Neuron (in vitro differentiated cells): ENCODE measurements around the gene GNAL.

Experiments used
- H2AFZ ChIP-seq: one replicate; pipeline ENCODE4 v1.6.1; 2013; ENCODE audit warnings: low read depth, mild to moderate bottlenecking, inconsistent platforms, low read length, moderate library complexity
- H3K27me3 ChIP-seq: one replicate; pipeline ENCODE4 v1.6.1; 2013; ENCODE audit warnings: low read length; ENCODE audit not compliant: insufficient read depth
- H3K36me3 ChIP-seq: one replicate; pipeline ENCODE4 v1.6.1; 2013; ENCODE audit warnings: low read length; ENCODE audit not compliant: insufficient read depth
- H3K4me1 ChIP-seq: one replicate; pipeline ENCODE4 v1.6.1; 2013; ENCODE audit warnings: low read length; ENCODE audit not compliant: insufficient read depth
- H3K4me3 ChIP-seq: 2 replicates; pipeline ENCODE4 v1.5.1; 2013; ENCODE audit warnings: mild to moderate bottlenecking, low read length, moderate library complexity
- H3K9me3 ChIP-seq: one replicate; pipeline ENCODE4 v1.6.1; 2013; ENCODE audit warnings: low read length

Gene GNAL

GRCh38 chr18:11817229-11817628 is 128.2 kb downstream of the GNAL start:
- Histone ChIP-seq H3K27me3 (no peaks in the 10 kb centered on the region), H3K4me3 (no peak overlapping the region), H2AFZ (no peak overlapping the region), H3K36me3 (no peaks in the 10 kb centered on the region), H3K4me1 (no peaks in the 10 kb centered on the region), H3K9me3 (no peaks in the 10 kb centered on the region)

GRCh38 chr18:11818486-11819203 is 129.6 kb downstream of the GNAL start:
- H3K27me3 ChIP-seq = no peaks in the 10 kb centered on the region
- H2AFZ ChIP-seq = no peak overlapping the region
- no peaks in the 10 kb centered on the region for H3K36me3 ChIP-seq
- H3K4me1 ChIP-seq = peaks cover 2% of the 10 kb centered on the region
- H3K4me3 ChIP-seq = no peak overlapping the region
- H3K9me3 ChIP-seq = no peaks in the 10 kb centered on the region

- Histone ChIP-seq H3K27me3 (no peaks in the 10 kb centered on the region), H3K4me3 (no peak overlapping the region), H3K9me3 (no peaks in the 10 kb centered on the region), H3K36me3 (no peaks in the 10 kb centered on the region), H2AFZ (no peak overlapping the region), H3K4me1 (peaks cover 3% of the 10 kb centered on the region)
Observed at GRCh38 chr18:11819938-11820337, 130.9 kb downstream of the GNAL start.

- Histone ChIP-seq H3K4me3 (no peak overlapping the region), H2AFZ (no peak overlapping the region), H3K27me3 (no peaks in the 10 kb centered on the region), H3K9me3 (no peaks in the 10 kb centered on the region), H3K4me1 (peaks cover 3% of the 10 kb centered on the region), H3K36me3 (no peaks in the 10 kb centered on the region)
Observed at GRCh38 chr18:11820697-11821096, 131.6 kb downstream of the GNAL start.

- H3K27me3 ChIP-seq = no peaks in the 10 kb centered on the region
- no peak overlapping the region for H3K4me3 ChIP-seq
- H2AFZ ChIP-seq = no peak overlapping the region
- no peaks in the 10 kb centered on the region for H3K36me3 ChIP-seq
- H3K9me3 ChIP-seq = no peaks in the 10 kb centered on the region
- peaks cover 3% of the 10 kb centered on the region for H3K4me1 ChIP-seq
Observed at GRCh38 chr18:11821208-11821607, 132.1 kb downstream of the GNAL start.

- no peaks in the 10 kb centered on the region for H3K36me3 ChIP-seq
- no peak overlapping the region for H3K4me3 ChIP-seq
- no peaks in the 10 kb centered on the region for H3K9me3 ChIP-seq
- no peak overlapping the region for H2AFZ ChIP-seq
- H3K27me3 ChIP-seq = no peaks in the 10 kb centered on the region
- H3K4me1 ChIP-seq = peaks cover 3% of the 10 kb centered on the region
Observed at GRCh38 chr18:11821643-11822237, 132.7 kb downstream of the GNAL start.

- no peak overlapping the region for H2AFZ ChIP-seq
- no peaks in the 10 kb centered on the region for H3K36me3 ChIP-seq
- H3K9me3 ChIP-seq = no peaks in the 10 kb centered on the region
- peaks cover 3% of the 10 kb centered on the region for H3K4me1 ChIP-seq
- no peak overlapping the region for H3K4me3 ChIP-seq
- no peaks in the 10 kb centered on the region for H3K27me3 ChIP-seq
Observed at GRCh38 chr18:11823545-11823944, 134.5 kb downstream of the GNAL start.

GRCh38 chr18:11826836-11827235 is 137.8 kb downstream of the GNAL start:
- Histone ChIP-seq H3K4me3 (no peak overlapping the region), H3K9me3 (no peaks in the 10 kb centered on the region), H3K4me1 (peaks cover 7% of the 10 kb centered on the region), H2AFZ (no peak overlapping the region), H3K36me3 (no peaks in the 10 kb centered on the region), H3K27me3 (no peaks in the 10 kb centered on the region)

- no peaks in the 10 kb centered on the region for H3K36me3 ChIP-seq
- no peaks in the 10 kb centered on the region for H3K27me3 ChIP-seq
- no peaks in the 10 kb centered on the region for H3K9me3 ChIP-seq
- H3K4me3 ChIP-seq = no peak overlapping the region
- H3K4me1 ChIP-seq = peaks cover 4% of the 10 kb centered on the region
- H2AFZ ChIP-seq = no peak overlapping the region
Observed at GRCh38 chr18:11828786-11829432, 139.8 kb downstream of the GNAL start.

- Histone ChIP-seq H3K4me3 (no peak overlapping the region), H3K9me3 (no peaks in the 10 kb centered on the region)
Observed at GRCh38 chr18:11830585-11830984, 141.5 kb downstream of the GNAL start.

GRCh38 chr18:11831921-11832320 is 142.9 kb downstream of the GNAL start:
- H3K9me3 ChIP-seq = no peaks in the 10 kb centered on the region

More at GRCh38 chr18:11830585-11830984, 141.5 kb downstream of the GNAL start:
- no peak overlapping the region for H2AFZ ChIP-seq
- no peaks in the 10 kb centered on the region for H3K27me3 ChIP-seq
- no peaks in the 10 kb centered on the region for H3K36me3 ChIP-seq
- peaks cover 4% of the 10 kb centered on the region for H3K4me1 ChIP-seq

GRCh38 chr18:11834772-11835171 is 145.7 kb downstream of the GNAL start:
- H3K9me3 ChIP-seq = no peaks in the 10 kb centered on the region
- no peaks in the 10 kb centered on the region for H3K36me3 ChIP-seq
- no peaks in the 10 kb centered on the region for H3K4me1 ChIP-seq
- no peak overlapping the region for H3K4me3 ChIP-seq
- H3K27me3 ChIP-seq = no peaks in the 10 kb centered on the region
- H2AFZ ChIP-seq = no peak overlapping the region

More at GRCh38 chr18:11831921-11832320, 142.9 kb downstream of the GNAL start:
- Histone ChIP-seq H3K4me3 (no peak overlapping the region), H3K4me1 (peaks cover 4% of the 10 kb centered on the region), H3K27me3 (no peaks in the 10 kb centered on the region), H2AFZ (no peak overlapping the region), H3K36me3 (no peaks in the 10 kb centered on the region)

- Histone ChIP-seq H3K36me3 (no peaks in the 10 kb centered on the region), H3K27me3 (no peaks in the 10 kb centered on the region), H3K9me3 (no peaks in the 10 kb centered on the region), H3K4me1 (peaks cover 5% of the 10 kb centered on the region), H3K4me3 (no peak overlapping the region), H2AFZ (peak overlapping the region; percentile 21)
Observed at GRCh38 chr18:11839556-11839955, 150.5 kb downstream of the GNAL start.
